ENCODE results near the gene SLCO4C1. TPM values are rescaled to one million over a fixed set of nuclear protein-coding genes. Genes with fewer than 3 reads are reported as not detected.

Gene SLCO4C1
- total and polyA plus RNA-seq, 2 experiments from 2014 or later: 6.2 to 20.5 TPM

GRCh38 chr5:102223542-102224477, 72.3 kb downstream of the SLCO4C1 start:
- 75% methylated on average over 6 of the region's 6 CpGs for WGBS (ENCODE audit: low lambda C conversion rate, missing lambda C conversion rate)
- peak; percentile 74 for DNase-seq (ENCODE audit: low spot score)
- no peaks in the 10 kb centered on the region for H3K79me2 ChIP-seq

DNA sequence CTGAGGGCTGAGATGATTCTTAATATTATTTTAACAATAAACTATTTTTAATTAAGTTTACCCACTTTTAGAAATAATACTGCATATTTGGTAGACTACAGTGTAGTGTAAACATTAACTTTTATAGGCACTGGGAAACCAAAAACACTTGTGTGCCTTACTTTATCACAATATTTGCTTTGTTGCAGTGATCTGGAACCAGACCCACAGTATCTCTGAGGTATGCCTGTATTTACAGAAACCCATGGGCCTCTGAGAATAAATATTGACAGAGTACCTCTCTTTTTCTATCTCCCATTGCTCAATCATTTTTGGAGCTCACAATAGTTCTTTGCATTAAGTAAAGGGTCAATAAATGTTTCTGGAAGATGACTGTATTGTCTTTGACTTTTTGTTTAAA, 73.3 kb downstream of the SLCO4C1 start:
- TF ChIP-seq EZH2phosphoT487 (IDR thresholded peaks at IDR 0.05; ENCODE audit: low read depth, severe bottlenecking, unreplicated experiment): peak; percentile 96
- TF ChIP-seq CTCF (IDR thresholded peaks at IDR 0.05; ENCODE audit: poor library complexity): no peak
- Histone ChIP-seq H3K27me3 (no peaks in the 10 kb centered on the region), H2AFZ (no peak overlapping the region), H3K9me3 (ENCODE audit: low read depth) (peaks cover 6% of the 10 kb centered on the region), H3K4me3 (no peak overlapping the region), H3K36me3 (replicated peaks; ENCODE audit: insufficient read depth, low read depth) (no peaks in the 10 kb centered on the region), H3K79me2 (no peaks in the 10 kb centered on the region), H3K4me2 (peak overlapping the region; percentile 4), H3K4me1 (ENCODE audit: insufficient read depth) (peaks cover 12% of the 10 kb centered on the region), H4K20me1 (ENCODE audit: insufficient read depth, poor library complexity, severe bottlenecking) (no peaks in the 10 kb centered on the region), H3K9me2 (replicated peaks; ENCODE audit: insufficient read depth) (no peaks in the 10 kb centered on the region), H3K27ac (no peak overlapping the region)
- peak; percentile 19 for DNase-seq (ENCODE audit: low spot score)

More at GRCh38 chr5:102223542-102224477, 72.3 kb downstream of the SLCO4C1 start:
- H3K4me1 ChIP-seq (ENCODE audit: insufficient read depth): peaks cover 12% of the 10 kb centered on the region
- no peaks in the 10 kb centered on the region for H3K9me2 ChIP-seq (replicated peaks; ENCODE audit: insufficient read depth)
- H3K27ac ChIP-seq: no peak overlapping the region
- no peaks in the 10 kb centered on the region for H3K27me3 ChIP-seq
- no peaks in the 10 kb centered on the region for H3K36me3 ChIP-seq (replicated peaks; ENCODE audit: insufficient read depth, low read depth)
- peak overlapping the region; percentile 3 for H3K4me2 ChIP-seq
- peaks cover 6% of the 10 kb centered on the region for H3K9me3 ChIP-seq (ENCODE audit: low read depth)
- no peaks in the 10 kb centered on the region for H4K20me1 ChIP-seq (ENCODE audit: insufficient read depth, poor library complexity, severe bottlenecking)
- no peak overlapping the region for H2AFZ ChIP-seq
- TF ChIP-seq CTCF (IDR thresholded peaks at IDR 0.05; ENCODE audit: poor library complexity) (peak; percentile 66), EZH2 (IDR thresholded peaks at IDR 0.05; ENCODE audit: borderline replicate concordance) (no peak), EZH2phosphoT487 (IDR thresholded peaks at IDR 0.05; ENCODE audit: low read depth, severe bottlenecking, unreplicated experiment) (no peak)
- no peak overlapping the region for H3K4me3 ChIP-seq

DNA sequence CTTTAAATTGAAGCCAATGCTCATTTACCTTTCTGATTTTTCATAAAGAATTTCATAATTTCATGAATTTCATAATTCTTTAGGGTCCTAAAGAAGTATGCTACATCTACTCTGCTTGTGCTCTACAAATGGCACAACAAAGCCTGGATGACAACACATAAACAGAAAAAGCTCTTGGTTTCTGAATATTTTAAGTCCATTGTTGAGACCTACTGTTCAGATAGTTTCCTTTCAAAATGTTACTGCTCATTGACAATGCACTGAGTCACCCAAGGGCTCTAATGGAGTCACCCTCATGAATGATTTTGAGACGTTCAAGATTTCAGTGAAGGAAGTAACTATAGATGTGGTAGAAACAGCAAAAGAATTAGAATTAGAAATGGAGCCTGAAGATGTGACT, 74.1 kb downstream of the SLCO4C1 start:
- Histone ChIP-seq H3K79me2 (no peaks in the 10 kb centered on the region), H2AFZ (no peak overlapping the region), H4K20me1 (ENCODE audit: insufficient read depth, poor library complexity, severe bottlenecking) (no peaks in the 10 kb centered on the region), H3K9me3 (ENCODE audit: low read depth) (peaks cover 6% of the 10 kb centered on the region), H3K4me2 (peak overlapping the region; percentile 4), H3K27me3 (no peaks in the 10 kb centered on the region), H3K4me1 (ENCODE audit: insufficient read depth) (peaks cover 12% of the 10 kb centered on the region), H3K36me3 (replicated peaks; ENCODE audit: insufficient read depth, low read depth) (no peaks in the 10 kb centered on the region), H3K27ac (no peak overlapping the region), H3K4me3 (no peak overlapping the region), H3K9me2 (replicated peaks; ENCODE audit: insufficient read depth) (no peaks in the 10 kb centered on the region)
- TF ChIP-seq CTCF (IDR thresholded peaks at IDR 0.05; ENCODE audit: poor library complexity) (no peak), EZH2 (IDR thresholded peaks at IDR 0.05; ENCODE audit: borderline replicate concordance) (no peak), EZH2phosphoT487 (IDR thresholded peaks at IDR 0.05; ENCODE audit: low read depth, severe bottlenecking, unreplicated experiment) (no peak)
- no peak for DNase-seq (ENCODE audit: low spot score)
- WGBS (ENCODE audit: low lambda C conversion rate, missing lambda C conversion rate): 93% methylated on average over 1 of the region's 1 CpG
